ENCODE measurements around the gene OTULINL. TPM values are rescaled to one million over a fixed set of nuclear protein-coding genes. Genes with fewer than 3 reads are reported as not detected.

Gene OTULINL
- total RNA-seq, 2 experiments from 2014 or later: 2.6 to 2.7 TPM

- no peaks in the 10 kb centered on the region for H3K79me2 ChIP-seq (ENCODE audit: insufficient read depth, low read depth, low read length)
- peak overlapping the region; percentile 60; the same call in 1 of the 2 replicates for H2AFZ ChIP-seq (ENCODE audit: low read length)
- POLR2A ChIA-PET: interaction anchor here (0.7 to 1.3 kb wide), 2 partner anchors 10 to 11 kb away, joined by 3 read pairs; no protein-coding TSS in a partner anchor
- H3K9me2 ChIP-seq (ENCODE audit: insufficient read depth, low read length): no peaks in the 10 kb centered on the region
- CTCF ChIA-PET (ENCODE audit: unreplicated experiment): no interaction called here
- H3K4me1 ChIP-seq (ENCODE audit: insufficient read depth, low read length, poor library complexity, severe bottlenecking): peaks cover 11% of the 10 kb centered on the region
- DNase-seq (ENCODE audit: low spot score): peak; percentile 63
- no peaks in the 10 kb centered on the region for H4K20me1 ChIP-seq (ENCODE audit: insufficient read depth, low read length)
- TF ChIP-seq CTCF (conservative IDR thresholded peaks at IDR 0.05; ENCODE audit: low read length) (0 out of 2 replicates have a peak, but pooled peaks have one; percentile 20), EZH2phosphoT487 (IDR thresholded peaks at IDR 0.05; ENCODE audit: borderline replicate concordance, low read depth, low read length) (no peak)
- no peaks in the 10 kb centered on the region for H3K36me3 ChIP-seq (ENCODE audit: insufficient read depth, low read length)
- H3K27ac ChIP-seq (ENCODE audit: low read depth, low read length, poor library complexity, severe bottlenecking): no peak overlapping the region
- 0 out of 2 replicates have a peak, but pooled peaks cover 5% of the 10 kb centered on the region for H3K9me3 ChIP-seq (ENCODE audit: low read length)
- intact Hi-C loops (cut with micrococcal nuclease; ENCODE audit: unreplicated experiment): no loop called here
- peak overlapping the region; percentile 74 for H3K4me3 ChIP-seq (ENCODE audit: low read depth, low read length, poor library complexity, severe bottlenecking)
- peak overlapping the region; percentile 81 for H3K4me2 ChIP-seq (ENCODE audit: low read length)
- BruUV-seq (replicated peaks): no TSS peak
Measured at GRCh38 chr5:14581891-14582796, 552 bp downstream of the OTULINL start.

- H2AFZ ChIP-seq (ENCODE audit: low read length): no peak overlapping the region
- peak overlapping the region; percentile 81 for H3K4me2 ChIP-seq (ENCODE audit: low read length)
- no peak for DNase-seq (ENCODE audit: low spot score)
- no peak overlapping the region for H3K4me3 ChIP-seq (ENCODE audit: low read depth, low read length, poor library complexity, severe bottlenecking)
- intact Hi-C loops (cut with micrococcal nuclease; ENCODE audit: unreplicated experiment): no loop called here
- no peaks in the 10 kb centered on the region for H3K9me2 ChIP-seq (ENCODE audit: insufficient read depth, low read length)
- POLR2A ChIA-PET: interaction anchor here (0.6 to 1.3 kb wide), 3 partner anchors 9 to 62 kb away, joined by 3 to 4 read pairs (median 3); no protein-coding TSS in a partner anchor
- no TSS peak for BruUV-seq (replicated peaks)
- 0 out of 2 replicates have a peak, but pooled peaks cover 2% of the 10 kb centered on the region for H3K9me3 ChIP-seq (ENCODE audit: low read length)
- no peak overlapping the region for H3K27ac ChIP-seq (ENCODE audit: low read depth, low read length, poor library complexity, severe bottlenecking)
- H3K4me1 ChIP-seq (ENCODE audit: insufficient read depth, low read length, poor library complexity, severe bottlenecking): peaks cover 11% of the 10 kb centered on the region
- H3K79me2 ChIP-seq (ENCODE audit: insufficient read depth, low read depth, low read length): no peaks in the 10 kb centered on the region
- no peaks in the 10 kb centered on the region for H4K20me1 ChIP-seq (ENCODE audit: insufficient read depth, low read length)
- no peaks in the 10 kb centered on the region for H3K36me3 ChIP-seq (ENCODE audit: insufficient read depth, low read length)
- CTCF ChIA-PET (ENCODE audit: unreplicated experiment): no interaction called here
- TF ChIP-seq EZH2phosphoT487 (IDR thresholded peaks at IDR 0.05; ENCODE audit: borderline replicate concordance, low read depth, low read length) (no peak), CTCF (conservative IDR thresholded peaks at IDR 0.05; ENCODE audit: low read length) (no peak)
Measured at GRCh38 chr5:14582797-14583137, 1.2 kb downstream of the OTULINL start.

GRCh38 chr5:14584848-14585247 lies 3.3 kb downstream of the OTULINL start:
- Histone ChIP-seq H2AFZ (ENCODE audit: low read length) (no peak overlapping the region), H3K9me2 (ENCODE audit: insufficient read depth, low read length) (no peaks in the 10 kb centered on the region), H3K79me2 (ENCODE audit: insufficient read depth, low read depth, low read length) (no peaks in the 10 kb centered on the region), H3K36me3 (ENCODE audit: insufficient read depth, low read length) (no peaks in the 10 kb centered on the region), H3K4me2 (ENCODE audit: low read length) (no peak overlapping the region), H3K4me1 (ENCODE audit: insufficient read depth, low read length, poor library complexity, severe bottlenecking) (peaks cover 17% of the 10 kb centered on the region), H3K4me3 (ENCODE audit: low read depth, low read length, poor library complexity, severe bottlenecking) (no peak overlapping the region), H4K20me1 (ENCODE audit: insufficient read depth, low read length) (no peaks in the 10 kb centered on the region), H3K27ac (ENCODE audit: low read depth, low read length, poor library complexity, severe bottlenecking) (no peak overlapping the region), H3K9me3 (ENCODE audit: low read length) (no peaks in the 10 kb centered on the region)
- intact Hi-C loops (cut with micrococcal nuclease; ENCODE audit: unreplicated experiment): no loop called here
- TF ChIP-seq CTCF (conservative IDR thresholded peaks at IDR 0.05; ENCODE audit: low read length): no peak
- no TSS peak for BruUV-seq (replicated peaks)
- no peak for DNase-seq (ENCODE audit: low spot score)
- ChIA-PET CTCF (ENCODE audit: unreplicated experiment) (no interaction called here), POLR2A (no interaction called here)
